Measurements from ENCODE around the gene HPSE. TPM values are rescaled to one million over a fixed set of nuclear protein-coding genes. Genes with fewer than 3 reads are reported as not detected.

HPSE gene
- total RNA-seq, 1 experiment from 2014 or later, result 0.28 TPM

DNA sequence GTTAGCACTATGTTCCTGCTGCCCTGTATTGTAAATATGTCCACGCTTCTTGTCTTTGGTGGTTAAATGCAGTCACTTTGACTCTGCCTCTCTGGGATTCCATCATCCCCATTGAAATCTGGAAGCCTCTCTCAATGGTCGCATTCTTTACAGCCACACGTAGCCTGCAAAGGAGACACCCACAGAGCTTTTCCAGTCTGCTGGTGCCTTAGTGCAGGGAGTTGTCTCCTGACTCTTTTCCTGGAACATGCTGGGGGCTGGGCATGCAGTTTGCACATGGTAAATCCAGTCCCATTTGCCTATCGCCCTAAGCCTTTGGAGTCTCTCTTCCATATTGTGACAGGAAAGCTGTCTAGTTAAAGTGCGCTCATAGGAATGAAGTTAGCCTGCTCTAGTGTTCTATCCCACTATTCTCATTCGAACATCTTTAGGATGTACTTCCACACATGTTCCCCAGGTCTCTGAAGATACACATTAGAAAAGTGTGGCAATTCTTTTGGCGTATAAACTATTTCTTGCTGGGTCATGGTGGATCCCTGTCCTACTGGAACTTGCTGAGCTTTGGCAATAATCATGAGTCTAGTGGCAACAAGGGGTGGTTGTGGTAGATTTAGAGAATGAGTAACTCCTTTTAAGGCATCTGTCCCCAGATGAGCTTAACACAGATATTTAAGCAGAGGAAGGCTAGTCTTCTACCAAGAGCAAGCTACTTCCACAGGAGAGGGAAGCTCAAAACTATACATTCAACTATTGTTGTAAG lies 83.8 kb downstream of the HPSE start:
- DNase-seq (ENCODE audit: low spot score), result no peak

- DNase-seq (ENCODE audit: low spot score), result no peak
These were observed 86.2 kb downstream of the HPSE start for GRCh38 chr4:83248486-83248885.

GRCh38 chr4:83247415-83248357 lies 87.0 kb downstream of the HPSE start:
- no peak for DNase-seq (ENCODE audit: low spot score)

Small RNAs within 50 kb of the gene (small RNA-seq; reads per million reads assigned to genes)
- not detected for gene AC114781.5

Other genes with a start within 250 kb of the HPSE start
- gene PLAC8, start 220.1 kb downstream of the HPSE start, total RNA-seq (2014; rRNA removed; shearing (Covaris generic)), result 9.8 and 10.8 TPM in 2 replicates
- gene COQ2, start 50.0 kb downstream of the HPSE start, total RNA-seq (2014; rRNA removed; shearing (Covaris generic)), result 14.6 and 19.3 TPM in 2 replicates
- 5.2 and 10.4 TPM in 2 replicates for gene HELQ, start 121.0 kb upstream of the HPSE start, total RNA-seq (2014; rRNA removed; shearing (Covaris generic))
- gene MRPS18C, start 121.2 kb upstream of the HPSE start, total RNA-seq (2014; rRNA removed; shearing (Covaris generic)), result 19.2 and 20.1 TPM in 2 replicates
- 2.4 and 3.7 TPM in 2 replicates for gene ABRAXAS1, start 150.3 kb upstream of the HPSE start, total RNA-seq (2014; rRNA removed; shearing (Covaris generic))
- 8.3 and 13.7 TPM in 2 replicates for gene GPAT3, start 201.3 kb upstream of the HPSE start, total RNA-seq (2014; rRNA removed; shearing (Covaris generic))